GM12892 (cell line): ENCODE measurements around the gene RPTOR.

ENCODE experiments used
- POLR2A ChIP-seq: IDR thresholded peaks from 2 replicates; pipeline ENCODE4 v1.6.1; 2011; ENCODE audit warnings: low read depth, low read length, control low read depth
- POLR2AphosphoS5 ChIP-seq: IDR thresholded peaks from 2 replicates; pipeline ENCODE4 v1.6.1; 2011; ENCODE audit warnings: low read depth, low read length, control low read depth

- TF ChIP-seq POLR2A: no peak
- no peak for TF ChIP-seq POLR2AphosphoS5
Measured at GRCh38 chr17:80774643-80775281, 230.1 kb downstream of the RPTOR start.
